B cell (primary cell): Measurements from ENCODE around the gene SERGEF.

Source experiments
- EZH2 ChIP-seq: IDR thresholded peaks from 2 replicates; pipeline ENCODE4 v1.6.1; 2012; ENCODE audit warnings: borderline replicate concordance, low read depth, mild to moderate bottlenecking, moderate library complexity, low read length; ENCODE audit not compliant: insufficient read depth, poor library complexity, severe bottlenecking
- TF ChIP-seq, protein P1 (sequence below): fragments of 200-600 bp; IDR thresholded peaks from one replicate; pipeline ENCODE4 v1.8.0; 2022; ENCODE audit warnings: antibody characterized with exemption, mild to moderate bottlenecking

DNA sequence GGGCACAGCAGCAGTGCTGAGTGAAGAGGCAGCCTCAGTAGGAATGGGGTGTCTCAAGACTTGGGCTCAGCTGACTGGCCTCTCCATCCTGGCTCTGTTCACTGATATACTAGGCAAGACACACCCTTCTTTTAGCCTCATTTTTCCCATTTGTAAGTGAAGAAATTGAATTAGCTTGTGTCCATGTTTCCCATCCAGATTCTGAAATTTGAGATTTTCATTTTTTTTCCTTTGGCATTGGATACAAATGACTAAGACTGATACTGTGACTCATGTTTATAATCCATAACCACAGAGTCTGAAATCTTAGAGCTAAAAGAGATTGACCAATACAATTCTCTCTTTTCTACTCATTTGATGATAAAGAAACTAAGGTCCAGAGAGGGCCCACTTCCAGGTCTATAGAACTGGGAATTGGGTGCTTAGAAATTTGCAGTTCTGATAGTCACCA, 167.4 kb downstream of the SERGEF start:
- TF ChIP-seq, protein P1, sequence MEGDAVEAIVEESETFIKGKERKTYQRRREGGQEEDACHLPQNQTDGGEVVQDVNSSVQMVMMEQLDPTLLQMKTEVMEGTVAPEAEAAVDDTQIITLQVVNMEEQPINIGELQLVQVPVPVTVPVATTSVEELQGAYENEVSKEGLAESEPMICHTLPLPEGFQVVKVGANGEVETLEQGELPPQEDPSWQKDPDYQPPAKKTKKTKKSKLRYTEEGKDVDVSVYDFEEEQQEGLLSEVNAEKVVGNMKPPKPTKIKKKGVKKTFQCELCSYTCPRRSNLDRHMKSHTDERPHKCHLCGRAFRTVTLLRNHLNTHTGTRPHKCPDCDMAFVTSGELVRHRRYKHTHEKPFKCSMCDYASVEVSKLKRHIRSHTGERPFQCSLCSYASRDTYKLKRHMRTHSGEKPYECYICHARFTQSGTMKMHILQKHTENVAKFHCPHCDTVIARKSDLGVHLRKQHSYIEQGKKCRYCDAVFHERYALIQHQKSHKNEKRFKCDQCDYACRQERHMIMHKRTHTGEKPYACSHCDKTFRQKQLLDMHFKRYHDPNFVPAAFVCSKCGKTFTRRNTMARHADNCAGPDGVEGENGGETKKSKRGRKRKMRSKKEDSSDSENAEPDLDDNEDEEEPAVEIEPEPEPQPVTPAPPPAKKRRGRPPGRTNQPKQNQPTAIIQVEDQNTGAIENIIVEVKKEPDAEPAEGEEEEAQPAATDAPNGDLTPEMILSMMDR: no peak
- no peak for TF ChIP-seq EZH2
